SK-N-SH (cell line): ENCODE data around the gene OXTR. TPM values are rescaled to one million over a fixed set of nuclear protein-coding genes. Genes with fewer than 3 reads are reported as not detected.

Source experiments
- CTCF ChIA-PET: fragments of 300-600, 350-600 bp; formaldehyde crosslinking; extraction: SDS; loops from one replicate; lab custom pipeline; 2021; lab: Yijun Ruan, JAX
- POLR2A ChIA-PET: fragments of 350-600 bp; sonication (Branson Sonifier 250); formaldehyde crosslinking; extraction: SDS; loops from one replicate; lab custom pipeline; 2020; ENCODE audit warnings: antibody characterized with exemption, inconsistent platforms; lab: Yijun Ruan, JAX
- DNase-seq: peaks from one replicate; pipeline ENCODE4 v3.0.0; 2012
- H2AFZ ChIP-seq: fragments of 200-600 bp; sonication (generic); 2 replicates; pipeline ENCODE4 v1.8.1; 2016; ENCODE audit warnings: antibody characterized with exemption, mild to moderate bottlenecking, low read depth
- H3F3A ChIP-seq: fragments of 200-600 bp; sonication (generic); replicated peaks from 2 replicates; pipeline ENCODE3; 2016; ENCODE audit warnings: antibody characterized with exemption, mild to moderate bottlenecking; ENCODE audit not compliant: insufficient read depth
- H3K27ac ChIP-seq, 2 experiments: fragments of 200-500 bp in 1 of 2; fragments of 200-600 bp in 1 of 2; sonication (Bioruptor generic) in 1 of 2; sonication (generic), shearing (Covaris generic) in 1 of 2; 2 replicates each; pipeline versions ENCODE4 v1.5.1 to v1.6.1; 2014 to 2016; ENCODE audit warnings: low read depth in 2 of 2, inconsistent platforms in 1 of 2, low read length in 1 of 2, mild to moderate bottlenecking in 1 of 2, mixed read lengths in 1 of 2
- H3K27me3 ChIP-seq: fragments of 200-600 bp; sonication (generic), shearing (Covaris generic); 2 replicates; pipeline ENCODE4 v1.6.1; 2016; ENCODE audit warnings: mixed run types; ENCODE audit not compliant: insufficient read depth
- H3K36me3 ChIP-seq, 2 experiments: fragments of 200-500 bp in 1 of 2; fragments of 200-600 bp in 1 of 2; sonication (Bioruptor generic) in 1 of 2; sonication (generic) in 1 of 2; replicated peaks in 1 of 2; 2 replicates each; pipeline versions ENCODE3 to v1.5.1; 2014 to 2016; ENCODE audit warnings: low read length in 1 of 2, mild to moderate bottlenecking in 1 of 2; ENCODE audit not compliant: insufficient read depth in 2 of 2, control insufficient read depth in 1 of 2
- H3K4me1 ChIP-seq, 2 experiments: fragments of 200-500 bp in 1 of 2; fragments of 200-600 bp in 1 of 2; sonication (Bioruptor generic) in 1 of 2; sonication (generic), shearing (Covaris generic) in 1 of 2; 2 replicates each; pipeline versions ENCODE4 v1.5.1 to v1.6.1; 2014 to 2016; ENCODE audit warnings: low read depth in 1 of 2, low read length in 1 of 2, mixed run types in 1 of 2; ENCODE audit not compliant: insufficient read depth in 2 of 2, control insufficient read depth in 1 of 2
- H3K4me2 ChIP-seq: fragments of 200-600 bp; sonication (generic), shearing (Covaris generic); 2 replicates; pipeline ENCODE4 v1.6.1; 2017; ENCODE audit warnings: mixed run types
- H3K4me3 ChIP-seq, 2 experiments: fragments of 200-500 bp in 1 of 2; fragments of 200-600 bp in 1 of 2; sonication (Bioruptor generic) in 1 of 2; sonication (generic), shearing (Covaris generic) in 1 of 2; 2 replicates each; pipeline versions ENCODE4 v1.5.1 to v1.8.1; 2014 to 2016; ENCODE audit warnings: low read depth in 2 of 2, inconsistent platforms in 1 of 2, low read length in 1 of 2, mild to moderate bottlenecking in 1 of 2, mixed read lengths in 1 of 2, moderate library complexity in 1 of 2
- H3K79me2 ChIP-seq: fragments of 200-600 bp; sonication (generic); 2 replicates; pipeline ENCODE4 v1.8.1; 2017; ENCODE audit warnings: mild to moderate bottlenecking; ENCODE audit not compliant: insufficient read depth
- H3K9ac ChIP-seq: fragments of 200-600 bp; sonication (generic); 2 replicates; pipeline ENCODE4 v1.6.1; 2017; ENCODE audit warnings: mixed run types
- H3K9me2 ChIP-seq: fragments of 200-600 bp; sonication (generic); 2 replicates; pipeline ENCODE4 v1.6.1; 2017; ENCODE audit warnings: mixed run types
- H3K9me3 ChIP-seq: fragments of 200-600 bp; sonication (generic); 2 replicates; pipeline ENCODE4 v1.6.1; 2017; ENCODE audit warnings: mixed run types, mild to moderate bottlenecking, moderate library complexity
- H4K20me1 ChIP-seq: fragments of 200-600 bp; sonication (generic); 2 replicates; pipeline ENCODE4 v1.6.1; 2017; ENCODE audit warnings: mild to moderate bottlenecking, mixed run types; ENCODE audit not compliant: insufficient read depth
- ELF1 ChIP-seq: IDR thresholded peaks from 2 replicates; pipeline ENCODE4 v1.4.0; 2012
- GABPA ChIP-seq: IDR thresholded peaks from 2 replicates; pipeline ENCODE4 v1.4.0; 2012; ENCODE audit warnings: low read depth, mild to moderate bottlenecking
- JUND ChIP-seq: IDR thresholded peaks from 2 replicates; pipeline ENCODE4 v1.4.0; 2012
- MEF2A ChIP-seq: IDR thresholded peaks from 2 replicates; pipeline ENCODE4 v1.4.0; 2012; ENCODE audit warnings: low read depth, borderline replicate concordance
- RAD21 ChIP-seq: IDR thresholded peaks from 2 replicates; pipeline ENCODE4 v1.6.1; 2012; ENCODE audit warnings: mild to moderate bottlenecking, low read length
- RCOR1 ChIP-seq: fragments of 150-350 bp; IDR thresholded peaks from 2 replicates; pipeline ENCODE4 v1.6.1; 2017; ENCODE audit warnings: antibody characterized with exemption, low read length
- RXRA ChIP-seq: IDR thresholded peaks from 2 replicates; pipeline ENCODE4 v1.4.0; 2012; ENCODE audit warnings: low read depth, mild to moderate bottlenecking, borderline replicate concordance
- SIN3A ChIP-seq: IDR thresholded peaks from 2 replicates; pipeline ENCODE4 v1.6.1; 2012; ENCODE audit warnings: low read depth, mild to moderate bottlenecking, low read length, moderate library complexity, borderline replicate concordance
- TAF1 ChIP-seq: IDR thresholded peaks from 2 replicates; pipeline ENCODE4 v1.6.1; 2012; ENCODE audit warnings: low read depth, mild to moderate bottlenecking, low read length, moderate library complexity, borderline replicate concordance
- TEAD4 ChIP-seq: IDR thresholded peaks from 2 replicates; pipeline ENCODE4 v1.4.0; 2012; ENCODE audit warnings: mild to moderate bottlenecking, borderline replicate concordance; ENCODE audit not compliant: insufficient read depth
- WGBS: methylation state at CpG from one replicate; pipeline ENCODE4 v1.1.6; 2017; ENCODE audit warnings: low lambda C conversion rate; 5-methylcytosine and 5-hydroxymethylcytosine counted together
- polyA plus RNA-seq, 3 experiments: library from polyadenylated mRNA; depleted of rRNA; stranded (reverse); fragments of >200 nt; gene quantifications; 2 replicates each; pipeline ENCODE4 v1.2.3, GENCODE V29; 2012
- TF ChIP-seq, protein P1 (sequence below): fragments of 150-350 bp; IDR thresholded peaks from 2 replicates; pipeline ENCODE4 v1.6.1; 2017; ENCODE audit warnings: antibody characterized with exemption, low read length, low read depth, borderline replicate concordance
- TF ChIP-seq, protein P2 (sequence below): IDR thresholded peaks from 2 replicates; pipeline ENCODE4 v1.4.0; 2012; ENCODE audit warnings: low read depth
- TF ChIP-seq, protein P3 (sequence below): IDR thresholded peaks from 2 replicates; pipeline ENCODE4 v1.4.0; 2012; ENCODE audit warnings: low read depth, borderline replicate concordance

The OXTR gene
- polyA plus RNA-seq, 1 of the 3 experiments (the other 2 are of a cell fraction) = 1.8 TPM

DNA sequence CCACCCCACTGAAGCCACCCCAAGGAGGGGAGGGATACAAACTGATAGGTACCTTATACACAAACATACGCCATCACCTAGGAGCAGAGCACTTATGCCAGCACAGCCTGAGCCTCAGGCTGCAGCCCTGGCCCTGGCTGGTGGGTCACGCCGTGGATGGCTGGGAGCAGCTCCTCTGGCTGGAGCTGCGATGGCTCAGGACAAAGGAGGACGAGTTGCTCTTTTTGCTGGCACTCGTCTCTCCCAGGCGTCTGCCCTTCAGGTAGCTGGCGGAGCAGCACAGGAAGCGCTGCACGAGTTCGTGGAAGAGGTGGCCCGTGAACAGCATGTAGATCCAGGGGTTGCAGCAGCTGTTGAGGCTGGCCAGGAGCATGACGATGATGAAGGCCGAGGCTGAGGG is 16.6 kb downstream of the OXTR start:
- Histone ChIP-seq H3K4me1 (no peaks in the 10 kb centered on the region), H3K9ac (no peak overlapping the region), H3F3A (no peaks in the 10 kb centered on the region), H3K4me2 (no peak overlapping the region), H3K9me2 (no peaks in the 10 kb centered on the region), H3K27me3 (no peaks in the 10 kb centered on the region), H3K79me2 (no peaks in the 10 kb centered on the region), H3K9me3 (no peaks in the 10 kb centered on the region), H3K36me3 (peaks cover 0 to 2% of the 10 kb centered on the region in 2 experiments), H3K4me3 (no peak overlapping the region), H2AFZ (no peak overlapping the region), H4K20me1 (no peaks in the 10 kb centered on the region), H3K27ac (no peak overlapping the region)
- DNase-seq = no peak
- ChIA-PET POLR2A (no interaction called here), CTCF (interaction anchor here (1.5 to 3.7 kb wide), 2 partner anchors 8 to 17 kb away, joined by 5 to 17 read pairs; partner anchors contain the start of gene OXTR)
- WGBS = 88% methylated on average over 13 of the region's 14 CpGs
- TF ChIP-seq GABPA (no peak), TEAD4 (no peak), SIN3A (no peak)

DNA sequence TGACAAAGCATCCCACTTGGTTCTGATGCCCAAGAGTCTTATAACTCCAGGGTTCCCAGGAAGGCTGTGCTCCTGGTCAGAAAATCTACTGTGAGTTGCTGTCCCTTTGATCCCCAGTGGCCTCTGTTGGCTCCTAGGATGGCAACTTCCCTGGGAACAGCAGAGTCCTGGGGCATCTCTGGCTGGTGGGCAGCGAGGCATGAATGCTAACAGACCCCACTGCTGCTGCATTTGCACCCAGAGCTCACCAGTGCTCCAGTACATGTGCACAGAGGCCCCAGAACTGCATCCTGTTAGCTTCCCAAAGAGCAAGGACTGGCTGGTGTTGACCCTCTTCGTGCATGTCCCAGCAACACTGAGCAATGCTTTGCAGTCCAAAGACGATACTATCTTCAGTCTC is 20.1 kb downstream of the OXTR start:
- H3K4me1 ChIP-seq = no peaks in the 10 kb centered on the region
- no peak for TF ChIP-seq RCOR1
- no peak for TF ChIP-seq ELF1
- TF ChIP-seq, protein P1, sequence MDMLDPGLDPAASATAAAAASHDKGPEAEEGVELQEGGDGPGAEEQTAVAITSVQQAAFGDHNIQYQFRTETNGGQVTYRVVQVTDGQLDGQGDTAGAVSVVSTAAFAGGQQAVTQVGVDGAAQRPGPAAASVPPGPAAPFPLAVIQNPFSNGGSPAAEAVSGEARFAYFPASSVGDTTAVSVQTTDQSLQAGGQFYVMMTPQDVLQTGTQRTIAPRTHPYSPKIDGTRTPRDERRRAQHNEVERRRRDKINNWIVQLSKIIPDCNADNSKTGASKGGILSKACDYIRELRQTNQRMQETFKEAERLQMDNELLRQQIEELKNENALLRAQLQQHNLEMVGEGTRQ = no peak
- TF ChIP-seq SIN3A = no peak
- no peak for TF ChIP-seq RAD21
- no peak for TF ChIP-seq TAF1
- TF ChIP-seq JUND = no peak
- TF ChIP-seq, protein P2, sequence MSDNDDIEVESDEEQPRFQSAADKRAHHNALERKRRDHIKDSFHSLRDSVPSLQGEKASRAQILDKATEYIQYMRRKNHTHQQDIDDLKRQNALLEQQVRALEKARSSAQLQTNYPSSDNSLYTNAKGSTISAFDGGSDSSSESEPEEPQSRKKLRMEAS = no peak
- TF ChIP-seq, protein P3, sequence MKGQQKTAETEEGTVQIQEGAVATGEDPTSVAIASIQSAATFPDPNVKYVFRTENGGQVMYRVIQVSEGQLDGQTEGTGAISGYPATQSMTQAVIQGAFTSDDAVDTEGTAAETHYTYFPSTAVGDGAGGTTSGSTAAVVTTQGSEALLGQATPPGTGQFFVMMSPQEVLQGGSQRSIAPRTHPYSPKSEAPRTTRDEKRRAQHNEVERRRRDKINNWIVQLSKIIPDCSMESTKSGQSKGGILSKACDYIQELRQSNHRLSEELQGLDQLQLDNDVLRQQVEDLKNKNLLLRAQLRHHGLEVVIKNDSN = no peak
- no peak for TF ChIP-seq MEF2A
- no peak for TF ChIP-seq RXRA
- TF ChIP-seq, all 33 proteins: peak for 0
- whole genome bisulfite sequencing = 82% methylated on average over 3 of the region's 3 CpGs
- Histone ChIP-seq H3K36me3 (peaks cover 0 to 2% of the 10 kb centered on the region in 2 experiments), H2AFZ (no peak overlapping the region), H3K9ac (no peak overlapping the region), H3K9me3 (no peaks in the 10 kb centered on the region), H3K9me2 (no peaks in the 10 kb centered on the region), H3F3A (peaks cover 2% of the 10 kb centered on the region), H3K79me2 (no peaks in the 10 kb centered on the region), H3K4me2 (no peak overlapping the region), H3K27ac (no peak overlapping the region), H4K20me1 (no peaks in the 10 kb centered on the region), H3K4me3 (no peak overlapping the region), H3K27me3 (no peaks in the 10 kb centered on the region)
- no peak for DNase-seq
- POLR2A ChIA-PET = no interaction called here
- CTCF ChIA-PET = interaction anchor here (1.2 kb wide), 1 partner anchor 20 kb away, joined by 4 read pairs; no protein-coding TSS in a partner anchor
